Activated CD8-positive, alpha-beta memory T cell treated with anti-CD3 and anti-CD28 coated beads, Interleukin-2, amount 50 U/mL, for 4 hours (primary cell): Measurements from ENCODE around the gene MYL5.
A peak's percentile ranks its signal among the peaks of the same experiment; 100 is the strongest.
"Not testable (repeated sequence)": the region's sequence is repeated elsewhere in the genome, so short reads cannot be mapped to it uniquely, and the experiment has no call there.

Source experiments
- DNase-seq: peaks from one replicate; pipeline ENCODE4 v3.0.0-alpha.2; 2020

Gene MYL5

GRCh38 chr4:657834-658667, 16.3 kb upstream of the MYL5 start:
- DNase-seq = peak; percentile 13

- DNase-seq = peak; percentile 12
These were observed 15.4 kb upstream of the MYL5 start for GRCh38 chr4:658681-659667.

GRCh38 chr4:659851-660250, 14.5 kb upstream of the MYL5 start:
- no peak for DNase-seq

- DNase-seq = peak; percentile 10
These were observed 13.9 kb upstream of the MYL5 start for GRCh38 chr4:660401-660800.

GRCh38 chr4:661231-661630, 13.1 kb upstream of the MYL5 start:
- DNase-seq = peak; percentile 4

- DNase-seq = peak; percentile 15
These were observed 12.2 kb upstream of the MYL5 start for GRCh38 chr4:661881-662761.

- peak; percentile 16 for DNase-seq
These were observed 11.3 kb upstream of the MYL5 start for GRCh38 chr4:663046-663437.

- DNase-seq = peak; percentile 85
These were observed 10.6 kb upstream of the MYL5 start for GRCh38 chr4:663438-664428.

GRCh38 chr4:664713-665231, 9.6 kb upstream of the MYL5 start:
- no peak for DNase-seq

- no peak for DNase-seq
These were observed 9.0 kb upstream of the MYL5 start for GRCh38 chr4:665381-665750.

GRCh38 chr4:665751-666435, 8.4 kb upstream of the MYL5 start:
- no peak for DNase-seq

- no peak for DNase-seq
These were observed 7.9 kb upstream of the MYL5 start for GRCh38 chr4:666436-666810.

GRCh38 chr4:666822-667544, 7.4 kb upstream of the MYL5 start:
- no peak for DNase-seq

- no peak for DNase-seq
These were observed 6.8 kb upstream of the MYL5 start for GRCh38 chr4:667545-667925.

- not testable (repeated sequence) for DNase-seq
These were observed 6.1 kb upstream of the MYL5 start for GRCh38 chr4:668219-668618.

- not testable (repeated sequence) for DNase-seq
These were observed 4.4 kb upstream of the MYL5 start for GRCh38 chr4:669806-670559.

GRCh38 chr4:671769-672168, 2.6 kb upstream of the MYL5 start:
- no peak for DNase-seq

- peak; percentile 41 for DNase-seq
These were observed 822 bp upstream of the MYL5 start for GRCh38 chr4:673349-674091.
